HL-60 (cell line): ENCODE results near the gene TBC1D9.
A peak's percentile ranks its signal among the peaks of the same experiment; 100 is the strongest.

ENCODE experiments used
- DNase-seq, 2 experiments: peaks; one replicate each; pipeline ENCODE4 v3.0.0-alpha.2; 2010 to 2020; ENCODE audit warnings: low read depth in 1 of 2, low spot score in 1 of 2
- H3K27ac ChIP-seq: fragments of 250-450 bp; sonication (Bioruptor Pico); replicated peaks from 2 replicates; pipeline ENCODE4 v1.5.1; 2020; ENCODE audit warnings: mild to moderate bottlenecking, moderate library complexity
- H3K27me3 ChIP-seq: fragments of 250-450 bp; sonication (Bioruptor Pico); 2 replicates; pipeline ENCODE4 v1.5.1; 2021; ENCODE audit warnings: mild to moderate bottlenecking, moderate library complexity; ENCODE audit not compliant: insufficient read depth, poor library complexity, severe bottlenecking
- H3K4me3 ChIP-seq: replicated peaks from 2 replicates; pipeline ENCODE4 v1.5.1; 2011; ENCODE audit warnings: mild to moderate bottlenecking, control low read depth, low read length; ENCODE audit not compliant: insufficient read depth
- CTCF ChIP-seq: IDR thresholded peaks from one replicate; pipeline ENCODE4 v1.5.1; 2011; ENCODE audit warnings: low read length, control low read depth, inconsistent platforms; ENCODE audit not compliant: insufficient read depth
- GABPA ChIP-seq: IDR thresholded peaks from 2 replicates; pipeline ENCODE4 v1.6.1; 2012; ENCODE audit warnings: low read depth
- POLR2AphosphoS5 ChIP-seq: IDR thresholded peaks from 2 replicates; pipeline ENCODE4 v1.6.1; 2012; ENCODE audit warnings: low read depth
- SPI1 ChIP-seq: IDR thresholded peaks from 2 replicates; pipeline ENCODE4 v1.6.1; 2012; ENCODE audit warnings: low read depth, mild to moderate bottlenecking, borderline replicate concordance
- TF ChIP-seq, protein P1 (sequence below): IDR thresholded peaks from 2 replicates; pipeline ENCODE4 v1.6.1; 2012; ENCODE audit warnings: low read depth; ENCODE audit not compliant: insufficient replicate concordance

The TBC1D9 gene

DNA sequence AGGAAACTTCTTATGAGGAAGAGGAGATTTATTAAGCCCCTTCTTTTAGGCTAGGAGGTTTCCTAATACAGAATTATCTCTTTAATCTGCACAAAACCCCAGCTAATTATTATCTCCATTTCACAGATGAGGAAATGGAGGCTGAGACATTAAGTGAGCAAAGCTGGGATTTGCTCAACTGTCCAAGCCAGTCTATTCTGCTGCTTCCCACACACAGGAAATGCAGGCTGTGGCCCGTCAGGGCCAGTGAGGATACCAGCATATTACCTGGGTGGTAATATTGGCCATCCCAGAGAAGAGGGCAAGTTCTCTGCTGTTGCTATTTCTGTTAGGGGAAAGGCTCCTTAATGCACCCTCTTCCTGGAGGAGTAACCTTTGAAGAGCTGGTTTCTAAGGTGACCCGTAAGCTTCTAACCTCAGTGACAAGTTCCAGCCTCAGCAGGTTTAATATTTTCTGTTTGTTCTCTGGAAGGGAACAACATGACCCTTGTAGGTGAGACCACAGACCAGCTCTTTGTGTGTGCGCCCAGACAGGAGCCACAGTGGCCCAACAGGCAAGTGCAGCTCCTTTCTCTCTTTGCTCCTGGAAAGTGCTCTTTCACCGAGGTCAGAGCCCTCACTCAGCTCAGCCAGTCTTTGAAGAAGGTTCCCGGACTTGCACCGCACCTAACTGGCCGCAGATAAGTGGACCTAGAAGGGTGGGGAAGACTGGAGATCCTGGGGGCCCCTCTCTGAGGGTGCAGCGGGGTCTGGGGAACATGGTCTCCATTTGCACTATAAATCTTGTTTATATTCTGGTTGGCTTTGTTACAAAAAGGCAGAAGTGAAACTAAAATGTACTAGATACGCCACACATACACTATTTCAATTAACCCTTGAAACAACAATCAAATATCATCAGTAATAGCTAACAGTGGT, 35.5 kb downstream of the TBC1D9 start:
- DNase-seq: no peak
- Histone ChIP-seq H3K27ac (no peak overlapping the region), H3K4me3 (no peak overlapping the region), H3K27me3 (no peaks in the 10 kb centered on the region)
- no peak for TF ChIP-seq SPI1
- TF ChIP-seq POLR2AphosphoS5: no peak
- TF ChIP-seq CTCF: no peak
- TF ChIP-seq, protein P1, sequence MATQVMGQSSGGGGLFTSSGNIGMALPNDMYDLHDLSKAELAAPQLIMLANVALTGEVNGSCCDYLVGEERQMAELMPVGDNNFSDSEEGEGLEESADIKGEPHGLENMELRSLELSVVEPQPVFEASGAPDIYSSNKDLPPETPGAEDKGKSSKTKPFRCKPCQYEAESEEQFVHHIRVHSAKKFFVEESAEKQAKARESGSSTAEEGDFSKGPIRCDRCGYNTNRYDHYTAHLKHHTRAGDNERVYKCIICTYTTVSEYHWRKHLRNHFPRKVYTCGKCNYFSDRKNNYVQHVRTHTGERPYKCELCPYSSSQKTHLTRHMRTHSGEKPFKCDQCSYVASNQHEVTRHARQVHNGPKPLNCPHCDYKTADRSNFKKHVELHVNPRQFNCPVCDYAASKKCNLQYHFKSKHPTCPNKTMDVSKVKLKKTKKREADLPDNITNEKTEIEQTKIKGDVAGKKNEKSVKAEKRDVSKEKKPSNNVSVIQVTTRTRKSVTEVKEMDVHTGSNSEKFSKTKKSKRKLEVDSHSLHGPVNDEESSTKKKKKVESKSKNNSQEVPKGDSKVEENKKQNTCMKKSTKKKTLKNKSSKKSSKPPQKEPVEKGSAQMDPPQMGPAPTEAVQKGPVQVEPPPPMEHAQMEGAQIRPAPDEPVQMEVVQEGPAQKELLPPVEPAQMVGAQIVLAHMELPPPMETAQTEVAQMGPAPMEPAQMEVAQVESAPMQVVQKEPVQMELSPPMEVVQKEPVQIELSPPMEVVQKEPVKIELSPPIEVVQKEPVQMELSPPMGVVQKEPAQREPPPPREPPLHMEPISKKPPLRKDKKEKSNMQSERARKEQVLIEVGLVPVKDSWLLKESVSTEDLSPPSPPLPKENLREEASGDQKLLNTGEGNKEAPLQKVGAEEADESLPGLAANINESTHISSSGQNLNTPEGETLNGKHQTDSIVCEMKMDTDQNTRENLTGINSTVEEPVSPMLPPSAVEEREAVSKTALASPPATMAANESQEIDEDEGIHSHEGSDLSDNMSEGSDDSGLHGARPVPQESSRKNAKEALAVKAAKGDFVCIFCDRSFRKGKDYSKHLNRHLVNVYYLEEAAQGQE: no peak
- no peak for TF ChIP-seq GABPA

- Histone ChIP-seq H3K4me3 (no peak overlapping the region), H3K27ac (no peak overlapping the region), H3K27me3 (no peaks in the 10 kb centered on the region)
- DNase-seq: no peak
- TF ChIP-seq GABPA (no peak), POLR2AphosphoS5 (no peak)
Measured at GRCh38 chr4:140719686-140720085, 36.5 kb downstream of the TBC1D9 start.

DNA sequence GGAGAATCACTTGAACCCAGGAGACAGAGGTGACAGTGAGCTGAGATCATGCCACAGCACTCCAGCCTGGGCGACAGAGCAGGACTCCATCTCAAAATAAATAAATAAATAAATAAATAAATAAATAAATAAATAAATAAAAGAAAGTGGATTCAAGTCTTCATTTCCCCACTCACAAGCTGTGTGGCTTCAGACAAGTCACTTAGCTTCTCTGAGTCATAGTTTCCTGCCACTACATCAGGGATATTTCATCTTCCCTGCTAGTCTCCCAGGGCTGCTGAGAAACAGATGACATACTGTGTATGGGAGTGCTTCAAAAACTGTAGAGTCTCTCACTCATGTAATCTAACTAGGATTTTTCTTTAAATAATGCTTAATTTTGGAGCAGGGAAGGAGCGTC, 37.2 kb downstream of the TBC1D9 start:
- Histone ChIP-seq H3K4me3 (no peak overlapping the region), H3K27me3 (no peaks in the 10 kb centered on the region), H3K27ac (no peak overlapping the region)
- TF ChIP-seq CTCF (no peak), POLR2AphosphoS5 (no peak), SPI1 (no peak), GABPA (no peak)
- TF ChIP-seq, protein P1: no peak
- DNase-seq: no peak

DNA sequence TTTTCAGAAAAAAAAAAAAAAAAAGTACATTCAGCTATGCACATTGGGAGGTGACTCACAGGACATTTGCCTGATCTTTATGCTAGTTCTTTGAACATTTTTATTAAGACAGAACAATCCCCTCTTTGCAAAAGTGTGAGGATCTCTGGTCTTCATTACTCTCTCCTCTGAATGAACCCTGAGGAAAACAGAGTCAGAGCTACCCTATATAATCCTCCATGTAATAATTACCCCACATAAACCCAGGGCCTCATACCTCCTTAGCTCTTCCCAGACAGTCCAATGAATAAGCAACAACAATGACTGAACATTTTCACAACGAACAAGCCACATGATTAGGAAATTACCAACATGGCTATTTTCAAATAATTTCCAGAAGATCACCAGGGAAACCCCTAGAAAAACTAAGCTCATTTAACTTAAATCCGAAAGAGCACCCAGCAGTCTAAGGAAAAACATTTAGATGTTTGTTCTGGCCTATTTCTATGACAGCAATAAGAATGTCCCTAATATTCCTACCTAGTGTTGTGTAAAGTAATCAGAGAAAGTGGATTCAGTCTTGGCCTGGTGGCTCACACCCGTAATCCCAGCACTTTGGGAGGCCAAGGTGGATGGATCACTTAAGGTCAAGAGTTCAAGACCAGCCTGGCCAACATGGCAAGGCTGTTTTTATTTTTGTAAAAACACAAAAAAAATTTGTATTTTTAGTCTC, 37.8 kb downstream of the TBC1D9 start:
- Histone ChIP-seq H3K27ac (no peak overlapping the region), H3K4me3 (no peak overlapping the region), H3K27me3 (no peaks in the 10 kb centered on the region)
- DNase-seq: peak in 1 of 2 experiments; percentile 15
- TF ChIP-seq GABPA (no peak), SPI1 (no peak), CTCF (no peak), POLR2AphosphoS5 (no peak)
- TF ChIP-seq, protein P1: no peak
